Activated T-cell treated with anti-CD3 and anti-CD28 coated beads for 48 hours (primary cell): ENCODE data around the gene TMEM87A.
A peak's percentile ranks its signal among the peaks of the same experiment; 100 is the strongest.
"Not testable (repeated sequence)": the region's sequence is repeated elsewhere in the genome, so short reads cannot be mapped to it uniquely, and the experiment has no call there.

Source experiments
- DNase-seq: peaks from one replicate; pipeline ENCODE4 v3.0.0-alpha.2; 2020; ENCODE audit warnings: low read depth

The TMEM87A gene

GRCh38 chr15:42272939-42273899, at the start of gene TMEM87A, which contains the start of gene GANC:
TMEM87A (minus strand) TSS chr15:42273433; CDS start chr15:42273398, 35 bp downstream.
GANC (plus strand) TSS chr15:42273201; CDS start chr15:42274482, 1,281 bp downstream.
- DNase-seq = peak; percentile 92

GRCh38 chr15:42319206-42319605, 46.0 kb upstream of the TMEM87A start:
- DNase-seq = no peak

GRCh38 chr15:42316282-42316805, 43.1 kb upstream of the TMEM87A start:
- DNase-seq = not testable (repeated sequence)

- no peak for DNase-seq
Observed at GRCh38 chr15:42315521-42315920, 42.3 kb upstream of the TMEM87A start.

GRCh38 chr15:42314818-42315217, 41.6 kb upstream of the TMEM87A start:
- no peak for DNase-seq

GRCh38 chr15:42313463-42313862, 40.2 kb upstream of the TMEM87A start:
- DNase-seq = no peak

GRCh38 chr15:42306681-42307080, 33.4 kb upstream of the TMEM87A start:
- no peak for DNase-seq

- not testable (repeated sequence) for DNase-seq
Observed at GRCh38 chr15:42301004-42301403, 27.8 kb upstream of the TMEM87A start.

GRCh38 chr15:42289166-42289565, 15.9 kb upstream of the TMEM87A start:
- no peak for DNase-seq

GRCh38 chr15:42287931-42288330, 14.7 kb upstream of the TMEM87A start:
- no peak for DNase-seq

GRCh38 chr15:42286445-42287029, 13.3 kb upstream of the TMEM87A start:
- DNase-seq = no peak

GRCh38 chr15:42285034-42285433, 11.8 kb upstream of the TMEM87A start:
- no peak for DNase-seq

GRCh38 chr15:42284551-42284950, 11.3 kb upstream of the TMEM87A start:
- DNase-seq = no peak

GRCh38 chr15:42283671-42284070, 10.4 kb upstream of the TMEM87A start:
- DNase-seq = no peak

GRCh38 chr15:42282926-42283325, 9.7 kb upstream of the TMEM87A start:
- DNase-seq = no peak

- no peak for DNase-seq
Observed at GRCh38 chr15:42282344-42282743, 9.1 kb upstream of the TMEM87A start.

GRCh38 chr15:42279234-42279723, 6.0 kb upstream of the TMEM87A start:
- DNase-seq = no peak

- DNase-seq = no peak
Observed at GRCh38 chr15:42276762-42277161, 3.5 kb upstream of the TMEM87A start.

- no peak for DNase-seq
Observed at GRCh38 chr15:42275780-42276391, 2.7 kb upstream of the TMEM87A start.

GRCh38 chr15:42274702-42274989, 1.4 kb upstream of the TMEM87A start:
- DNase-seq = no peak

- peak; percentile 52 for DNase-seq
Observed at GRCh38 chr15:42273900-42274701, 868 bp upstream of the TMEM87A start.

GRCh38 chr15:42270996-42271395, 2.2 kb downstream of the TMEM87A start:
- DNase-seq = no peak
